Esophagus mucosa (tissue), 1 donor: ENCODE results near the gene CMSS1. TPM values are rescaled to one million over a fixed set of nuclear protein-coding genes. Genes with fewer than 3 reads are reported as not detected.

ENCODE experiments used
- ATAC-seq: fragments of 200-7000 bp; cut with Tn5 transposase; one replicate; pipeline ENCODE4 v1.9.1; 2020
- total RNA-seq: library from RNA; stranded (reverse); gene quantifications from one replicate; pipeline ENCODE4 v1.2.4, GENCODE V29; 2023
- donor health status: DM: yes; HTN: yes; CAD: no.

CMSS1 gene
- total RNA-seq, 1 donor from 2014 or later = 24.5 TPM

DNA sequence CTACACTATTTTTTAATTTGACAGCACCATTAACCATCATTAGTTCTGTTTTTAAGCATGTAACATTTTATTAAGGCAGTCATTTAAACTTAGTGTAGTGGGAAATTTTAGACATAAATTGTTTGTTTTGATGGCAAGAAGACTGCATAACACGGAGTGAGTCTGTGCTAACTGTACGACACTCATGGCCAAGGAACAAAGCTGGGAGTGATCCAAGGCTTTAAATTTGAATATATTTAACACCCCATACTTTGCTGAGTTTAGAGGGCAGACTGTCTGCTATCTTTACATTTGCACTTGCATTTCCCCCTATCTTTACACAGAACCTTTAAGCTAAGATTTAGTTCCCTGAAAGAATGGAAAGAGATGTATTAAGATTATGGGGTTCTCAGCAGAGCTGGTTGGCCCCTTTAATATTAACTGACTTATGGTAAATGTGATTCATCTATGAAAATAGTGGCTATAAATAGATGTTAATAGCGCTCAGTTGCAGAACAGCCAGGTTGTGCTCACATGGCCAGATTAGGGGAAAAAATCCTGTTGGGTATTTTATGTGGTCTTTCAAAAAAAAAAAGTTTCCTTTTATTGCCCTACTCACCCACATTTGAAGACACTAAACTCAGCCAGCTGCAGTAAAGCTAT, 120.7 kb downstream of the CMSS1 start:
- ATAC-seq = no peak

DNA sequence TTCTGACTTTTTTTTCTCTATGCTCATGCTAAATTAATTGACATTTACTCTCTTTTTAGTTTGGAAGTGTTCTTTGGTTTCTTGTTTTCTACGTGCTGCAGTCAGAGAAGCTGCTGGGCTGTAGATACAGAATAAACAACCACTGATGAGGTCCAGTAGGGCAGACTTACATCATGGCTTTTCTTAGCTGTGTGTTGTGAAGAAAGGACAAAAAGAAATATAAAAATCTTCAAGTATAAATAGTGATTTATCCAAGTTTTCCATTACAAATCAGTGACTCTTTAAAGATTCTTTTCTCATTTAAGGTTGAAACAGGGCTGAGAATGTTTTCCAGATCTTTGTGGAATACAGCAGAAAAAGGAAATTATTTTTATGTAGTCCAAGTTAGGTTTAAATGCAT, 122.2 kb downstream of the CMSS1 start:
- no peak for ATAC-seq

DNA sequence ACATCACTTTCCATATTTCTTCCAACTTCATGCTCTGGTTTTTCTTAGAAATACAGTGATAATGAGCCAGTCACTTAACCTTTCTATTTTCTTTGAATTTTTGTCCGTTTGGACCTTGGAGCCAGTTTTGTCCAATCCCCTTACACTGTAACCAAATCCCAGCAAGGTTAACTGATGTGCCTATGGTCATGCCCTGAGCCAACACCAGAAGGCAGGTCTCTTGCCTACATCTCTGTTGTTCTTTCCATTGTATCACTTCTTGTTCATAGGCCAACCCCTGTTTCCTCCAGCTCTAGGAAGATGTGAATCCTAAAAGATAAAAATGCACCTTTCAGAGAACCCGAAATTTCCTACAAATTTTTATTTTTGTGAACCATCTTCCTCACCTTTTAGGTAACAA, 122.7 kb downstream of the CMSS1 start:
- ATAC-seq = no peak

DNA sequence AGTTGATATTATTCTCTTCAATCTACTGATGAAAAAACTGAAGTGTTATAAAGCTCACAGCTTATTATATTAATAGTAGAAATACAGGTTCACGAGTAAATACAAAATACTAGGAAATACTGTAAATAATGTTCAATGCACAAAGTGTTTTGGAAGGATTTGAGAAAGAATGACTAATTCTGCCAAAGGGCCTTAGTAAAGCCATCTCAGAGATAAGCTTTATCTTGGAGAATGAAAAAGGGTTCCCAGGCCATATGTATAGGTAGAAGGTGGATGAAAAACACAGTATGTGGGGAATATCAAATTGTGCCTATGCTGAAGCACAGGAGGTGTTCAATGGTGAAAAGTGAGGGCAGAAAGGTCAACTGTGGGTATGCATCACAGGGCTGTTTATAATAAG, 123.5 kb downstream of the CMSS1 start:
- ATAC-seq = no peak

DNA sequence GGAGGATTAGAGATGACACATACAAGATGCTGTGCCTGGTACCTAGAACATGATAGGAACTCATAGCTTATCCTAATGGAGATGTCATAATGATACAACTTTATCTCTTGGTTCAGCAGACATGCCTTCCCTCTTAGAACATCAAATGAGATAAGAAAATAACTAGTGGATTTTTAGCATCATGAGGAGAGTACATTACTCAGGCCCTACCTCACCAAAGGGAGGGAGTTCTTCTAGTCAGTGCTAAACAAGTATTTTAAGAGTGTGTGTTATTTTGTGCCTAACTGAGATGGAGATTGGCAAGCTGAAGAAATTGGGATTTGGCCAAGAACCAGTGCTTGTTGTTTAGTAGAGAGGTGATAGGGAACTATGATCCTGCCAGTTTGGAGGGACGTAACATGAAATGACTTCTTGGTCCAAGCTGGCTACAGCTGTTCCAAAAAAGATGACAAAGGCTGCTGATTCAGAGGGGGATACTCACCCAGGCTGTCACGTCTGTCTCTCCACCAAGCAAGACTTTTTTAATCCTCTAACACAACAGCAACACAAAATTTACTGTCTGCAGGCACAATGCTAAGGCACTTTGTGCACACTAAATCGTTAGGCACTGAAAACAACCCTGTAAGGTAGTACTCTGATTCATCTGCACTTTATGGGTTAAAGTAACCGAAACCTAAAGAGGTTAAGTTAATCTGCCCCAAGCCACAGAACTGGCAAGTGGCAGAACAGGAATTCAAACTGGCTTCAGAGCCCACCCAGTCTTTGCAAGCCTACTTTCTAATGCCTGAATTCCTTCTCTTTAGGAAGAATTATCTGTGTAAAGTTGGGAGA, 126.5 kb downstream of the CMSS1 start:
- ATAC-seq = peak; percentile 23

DNA sequence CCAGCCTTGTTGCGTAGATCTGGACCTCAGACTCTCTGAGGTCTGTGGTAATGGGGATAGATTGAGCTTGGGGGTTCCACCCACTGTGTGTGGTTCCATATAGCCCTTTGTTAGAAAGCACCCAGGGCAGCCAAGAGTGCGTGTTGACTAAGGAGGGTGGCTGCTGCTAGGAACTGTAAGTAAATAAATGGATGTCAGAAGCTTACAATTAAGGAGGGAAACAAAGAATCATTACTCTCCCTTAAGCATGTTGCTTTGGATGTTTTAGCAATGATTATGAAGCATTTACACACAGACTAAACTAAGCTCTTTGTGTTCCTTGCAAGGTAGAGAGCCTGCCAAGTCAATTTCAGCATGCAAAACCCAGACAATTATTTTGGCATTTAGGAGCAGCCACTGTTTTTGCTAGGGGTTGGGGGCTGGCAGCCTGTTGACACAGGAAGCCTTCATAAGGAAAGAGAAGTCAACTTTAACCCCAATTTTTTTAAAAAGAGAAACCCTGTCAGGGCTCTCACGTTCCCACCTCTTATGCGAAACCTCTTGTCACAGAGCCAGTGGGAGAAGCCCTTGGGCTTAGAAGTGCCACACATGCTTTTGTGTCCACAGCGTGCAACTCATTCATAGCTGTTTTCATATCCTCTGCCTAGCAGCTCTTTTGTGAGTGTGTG, 127.8 kb downstream of the CMSS1 start:
- peak; percentile 73 for ATAC-seq

DNA sequence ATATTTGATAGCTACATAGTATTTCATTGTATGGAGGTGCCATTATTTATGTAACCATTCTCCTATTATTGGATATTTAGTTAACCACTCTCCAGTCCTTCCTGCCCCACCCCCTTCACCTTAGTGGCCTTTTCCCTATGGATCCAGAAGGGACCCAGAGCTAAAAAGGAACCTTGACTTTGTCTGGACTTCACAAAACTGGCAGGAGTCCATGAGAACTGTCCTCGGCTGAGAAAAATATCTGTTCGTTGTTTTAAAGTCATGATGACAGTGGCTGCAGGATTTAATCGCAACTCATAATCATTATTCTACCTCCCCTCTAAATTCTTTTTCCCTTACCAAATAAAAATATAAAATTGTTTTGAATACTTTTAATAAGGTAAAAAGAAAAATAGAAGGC, 129.7 kb downstream of the CMSS1 start:
- ATAC-seq = no peak

DNA sequence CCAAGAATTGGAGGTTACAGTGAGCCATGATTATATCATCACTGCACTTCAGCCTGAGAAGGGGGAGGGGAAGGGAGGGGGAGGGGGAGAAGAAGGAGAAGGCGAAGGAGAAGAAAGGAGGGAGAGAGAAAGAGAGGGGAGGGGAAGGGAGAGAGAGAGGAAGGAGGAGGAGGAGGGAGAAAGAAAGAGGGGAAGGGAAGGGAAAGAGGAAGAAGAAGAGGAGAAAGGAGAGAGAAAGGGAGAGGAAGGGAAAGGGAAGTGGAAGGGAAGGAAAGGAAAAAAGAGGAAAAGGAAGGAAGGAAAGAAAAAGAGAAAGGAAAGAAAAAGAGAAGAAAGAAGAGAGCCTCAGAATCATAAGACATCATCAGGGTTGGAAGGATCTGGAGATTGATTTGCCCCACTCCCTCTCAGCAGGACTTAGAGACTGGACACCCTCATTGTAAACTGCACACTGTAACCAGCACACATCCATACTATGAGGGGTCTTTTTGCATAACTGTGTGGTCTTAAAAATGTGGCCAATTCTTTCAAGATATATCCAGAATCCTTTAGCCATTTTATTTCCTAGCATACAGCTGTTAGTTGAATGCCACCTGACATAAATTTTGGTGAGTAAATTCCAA, 130.9 kb downstream of the CMSS1 start:
- no peak for ATAC-seq

DNA sequence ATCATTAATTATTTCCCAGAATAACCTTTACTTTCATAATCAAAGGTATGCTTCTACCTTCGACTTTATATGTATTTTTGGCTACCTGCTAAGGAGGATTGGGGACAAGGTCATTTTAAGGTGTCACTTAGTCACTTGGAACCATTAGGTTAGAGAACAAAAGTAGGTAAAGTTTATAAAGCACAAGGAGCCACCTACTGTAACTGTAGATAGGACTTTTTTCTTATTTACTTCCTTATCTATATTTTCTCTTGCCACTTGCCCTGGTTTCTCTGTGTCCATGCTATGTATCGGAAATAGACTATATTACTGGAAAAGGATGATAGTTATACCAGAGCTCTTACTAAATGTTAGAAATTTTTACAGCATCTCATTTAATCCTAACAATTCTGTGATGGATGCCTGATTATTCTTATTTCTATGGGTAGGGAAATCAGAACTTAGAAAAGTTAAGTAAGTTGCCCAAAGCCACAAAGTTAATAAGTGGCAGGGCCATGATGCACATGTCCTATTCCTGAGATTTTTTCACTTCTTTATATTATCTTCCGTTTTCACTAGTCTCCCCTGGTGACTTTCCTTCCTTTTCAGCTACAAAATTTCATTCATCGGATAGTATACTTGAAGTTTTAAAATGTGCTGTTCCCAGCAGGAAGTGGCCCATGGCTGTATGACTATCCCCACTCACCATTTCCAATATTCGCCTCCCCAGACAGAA, 132.5 kb downstream of the CMSS1 start:
- ATAC-seq = no peak

DNA sequence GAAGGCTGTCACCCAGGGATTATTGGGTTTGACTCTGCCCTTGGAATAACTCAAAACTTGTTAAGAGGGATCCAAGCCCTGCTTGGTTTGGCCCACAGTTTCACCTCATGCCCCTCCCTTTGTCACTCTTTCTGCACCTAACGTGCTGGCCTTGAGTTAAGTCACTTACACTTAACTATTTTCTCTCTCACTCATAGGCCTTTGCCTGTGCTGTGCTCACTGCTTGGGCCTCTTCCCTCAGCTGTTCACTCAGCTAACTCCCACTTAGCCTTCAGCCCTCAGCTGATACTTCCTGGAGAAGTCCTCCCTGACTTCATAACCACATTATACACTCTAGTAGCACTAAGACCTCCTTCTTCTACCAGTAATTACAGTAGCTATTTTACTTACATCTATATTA, 133.3 kb downstream of the CMSS1 start:
- no peak for ATAC-seq

DNA sequence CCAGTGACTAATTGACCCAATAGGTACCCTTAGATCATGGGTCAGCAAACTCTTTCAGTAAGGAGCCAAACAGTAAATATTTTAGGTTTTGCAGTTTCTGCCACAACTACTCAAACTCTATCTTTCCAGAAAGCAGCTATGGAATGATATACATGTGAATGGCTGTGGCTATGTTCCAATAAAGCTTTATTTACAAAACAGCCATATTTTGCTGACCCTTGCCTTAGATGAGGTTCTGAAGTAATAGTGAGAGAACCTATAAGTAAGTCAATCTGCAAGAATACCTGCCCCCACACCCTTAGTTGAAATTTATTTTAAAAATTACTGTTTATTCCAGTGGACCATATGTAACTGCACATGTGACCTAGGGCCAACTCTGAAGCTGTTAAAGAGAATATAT, 134.0 kb downstream of the CMSS1 start:
- no peak for ATAC-seq

DNA sequence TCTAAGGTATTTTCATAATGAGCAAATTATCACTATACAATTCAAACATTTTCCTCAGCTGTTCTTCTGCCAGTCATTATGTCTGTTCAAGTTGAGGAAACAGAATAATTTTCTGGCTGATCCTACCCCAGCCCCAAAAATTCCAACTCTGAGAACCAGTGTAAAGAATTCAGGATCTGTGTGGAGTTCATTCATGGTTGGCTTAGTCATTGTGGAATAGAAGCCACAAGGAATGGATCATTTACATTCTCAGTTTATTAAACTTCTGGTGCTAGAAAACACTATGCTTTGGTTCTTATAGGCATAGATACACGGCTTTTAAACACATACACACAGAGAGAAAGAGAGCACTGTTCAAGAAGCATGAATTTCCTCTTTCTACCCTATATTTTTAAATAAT, 134.6 kb downstream of the CMSS1 start:
- ATAC-seq = no peak

DNA sequence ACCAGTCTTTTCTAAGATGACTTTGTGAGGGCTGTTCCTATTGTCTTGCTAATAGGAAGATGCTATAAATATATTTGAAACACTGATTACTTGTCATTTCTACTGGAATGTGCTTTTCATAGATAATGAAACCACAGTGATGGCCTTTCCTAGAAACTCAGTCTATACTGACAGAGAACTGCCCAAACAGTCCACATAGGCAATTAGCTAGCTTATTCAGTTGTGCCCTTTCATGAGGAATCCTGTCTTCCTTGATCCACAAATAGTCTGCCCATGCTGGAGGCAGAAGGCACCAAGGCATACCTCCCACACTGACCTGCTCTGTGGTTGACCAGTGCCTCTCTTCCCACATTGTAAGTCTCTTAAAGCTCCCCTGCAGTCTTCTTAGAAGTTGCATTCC, 135.9 kb downstream of the CMSS1 start:
- no peak for ATAC-seq

DNA sequence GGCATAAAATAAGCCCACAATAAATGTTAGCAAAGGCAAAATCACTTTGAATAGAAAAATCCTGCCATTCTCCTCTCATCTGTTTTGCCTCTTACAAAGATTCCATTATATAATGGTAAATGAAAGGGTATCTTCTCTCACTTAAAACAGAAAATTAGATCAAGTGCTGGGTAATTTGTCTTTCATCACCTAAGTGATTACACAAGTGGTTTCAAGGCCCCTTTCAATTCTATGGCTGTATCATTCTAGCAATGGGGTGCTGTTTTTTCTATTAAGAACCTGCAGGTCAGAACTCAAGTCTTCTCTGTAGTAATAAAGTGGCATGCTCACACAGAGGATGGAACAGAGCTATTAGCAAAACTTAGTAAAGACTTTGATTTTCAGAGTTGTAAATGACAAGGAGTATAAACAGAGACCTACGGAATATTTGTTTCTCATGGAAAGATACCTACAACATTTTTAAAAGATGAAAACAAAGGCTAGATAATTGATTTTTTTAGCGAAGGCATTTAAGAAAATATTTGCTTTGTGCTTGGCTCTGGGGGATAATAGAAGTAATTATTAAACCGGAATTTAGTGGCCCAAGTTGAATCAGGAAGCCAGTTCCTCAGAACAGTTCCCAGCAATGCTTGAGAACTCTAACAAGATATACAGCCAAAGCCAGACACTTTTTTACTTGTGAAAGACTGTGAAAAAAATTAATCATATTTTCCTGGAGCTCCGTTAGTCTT, 137.4 kb downstream of the CMSS1 start:
- ATAC-seq = no peak

DNA sequence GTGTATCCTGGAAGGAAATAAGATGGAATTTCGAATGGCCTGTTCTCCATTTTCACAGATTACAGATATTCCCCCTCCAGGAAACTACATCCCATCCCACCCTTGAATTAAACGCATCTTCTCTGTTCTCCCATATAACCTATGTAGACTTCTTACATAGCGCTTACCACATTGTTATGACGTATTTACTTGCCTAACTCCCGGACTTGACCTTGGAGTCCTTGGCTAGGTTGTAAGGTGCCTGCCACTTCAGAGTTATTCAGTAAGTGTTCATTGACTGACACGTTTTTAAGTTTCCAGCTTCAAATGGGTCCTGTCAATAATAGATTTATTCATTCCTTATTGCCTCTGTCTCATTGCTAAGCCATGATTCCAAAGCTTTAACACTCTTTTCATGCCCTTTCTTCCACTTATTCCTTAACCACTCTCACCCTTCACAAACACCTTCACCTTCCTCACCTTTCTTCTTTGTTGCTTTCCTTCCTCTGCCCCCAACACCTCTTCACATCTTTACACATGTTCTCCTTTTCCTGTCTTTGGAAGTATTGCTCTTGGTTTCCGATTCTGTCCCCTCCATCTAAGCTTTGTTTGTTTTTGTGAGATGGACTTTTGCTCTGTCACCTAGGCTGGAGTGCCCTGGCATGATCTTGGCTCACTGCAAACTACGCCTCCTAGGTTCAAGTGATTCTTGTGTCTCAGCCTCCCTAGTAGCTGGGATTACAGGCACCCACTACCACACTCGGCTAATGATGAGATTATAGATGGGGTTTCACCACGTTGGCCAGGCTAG, 138.3 kb downstream of the CMSS1 start:
- no peak for ATAC-seq

DNA sequence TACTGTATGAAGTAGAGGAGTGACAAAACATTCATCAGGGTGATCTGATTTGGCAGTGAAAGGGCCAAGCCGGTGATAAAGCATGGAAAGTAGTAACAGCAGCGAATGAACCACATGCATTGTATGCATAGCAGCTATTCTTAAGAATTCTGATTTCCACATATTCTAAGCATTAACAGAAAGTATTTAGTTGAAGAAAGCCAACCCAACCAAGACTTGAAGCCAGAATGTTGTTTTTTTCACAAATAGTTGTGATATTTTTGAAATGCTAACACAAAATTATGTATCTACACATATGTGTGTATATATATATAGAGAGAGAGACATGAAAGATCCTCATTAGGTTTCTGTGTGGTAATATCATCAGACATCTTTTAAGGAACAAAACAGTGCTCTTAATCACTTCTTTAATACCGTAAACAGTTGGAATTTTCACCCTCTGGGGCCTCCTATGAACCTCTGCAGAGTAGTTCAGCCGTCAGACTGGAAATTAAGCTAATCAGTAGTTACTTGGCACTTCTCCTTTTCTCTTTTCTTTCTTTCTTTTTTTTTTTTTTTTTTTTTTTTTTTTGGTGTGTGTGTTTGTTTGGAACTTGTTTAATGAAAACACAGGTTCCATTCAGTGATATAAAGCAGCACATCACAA, 139.6 kb downstream of the CMSS1 start:
- ATAC-seq = no peak

DNA sequence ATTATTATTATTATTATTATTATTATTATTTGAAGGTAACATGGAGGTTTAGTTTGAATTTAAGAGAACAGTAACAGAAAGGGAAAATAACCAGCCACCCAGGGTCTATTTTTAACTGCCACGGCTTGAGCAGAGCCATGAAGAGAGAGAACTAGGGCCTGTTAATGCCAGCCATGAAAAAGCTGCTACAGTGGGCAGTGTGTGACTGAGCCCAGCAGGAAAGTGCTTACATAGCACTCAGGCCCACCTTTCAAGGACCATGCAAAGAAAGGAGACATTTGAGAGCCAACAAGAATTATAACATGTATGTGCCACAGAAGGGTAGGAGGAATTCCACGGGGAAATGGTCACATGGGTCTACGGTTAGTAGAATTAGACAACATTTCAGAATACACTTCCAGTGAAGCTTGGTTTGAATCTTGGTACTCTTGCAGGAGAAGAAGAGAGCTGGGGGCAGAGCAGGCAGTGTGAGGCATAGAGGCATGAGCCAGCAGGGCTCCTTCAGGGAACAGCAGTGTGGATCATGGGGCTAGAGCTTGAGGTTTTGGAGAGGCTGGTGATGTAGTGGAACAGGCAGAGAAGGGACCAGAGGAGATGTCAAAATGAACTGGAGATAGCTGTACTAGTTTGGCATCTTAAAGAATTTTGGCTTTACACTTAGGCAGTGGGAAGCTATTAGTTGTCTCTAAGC, 140.7 kb downstream of the CMSS1 start:
- ATAC-seq = no peak

DNA sequence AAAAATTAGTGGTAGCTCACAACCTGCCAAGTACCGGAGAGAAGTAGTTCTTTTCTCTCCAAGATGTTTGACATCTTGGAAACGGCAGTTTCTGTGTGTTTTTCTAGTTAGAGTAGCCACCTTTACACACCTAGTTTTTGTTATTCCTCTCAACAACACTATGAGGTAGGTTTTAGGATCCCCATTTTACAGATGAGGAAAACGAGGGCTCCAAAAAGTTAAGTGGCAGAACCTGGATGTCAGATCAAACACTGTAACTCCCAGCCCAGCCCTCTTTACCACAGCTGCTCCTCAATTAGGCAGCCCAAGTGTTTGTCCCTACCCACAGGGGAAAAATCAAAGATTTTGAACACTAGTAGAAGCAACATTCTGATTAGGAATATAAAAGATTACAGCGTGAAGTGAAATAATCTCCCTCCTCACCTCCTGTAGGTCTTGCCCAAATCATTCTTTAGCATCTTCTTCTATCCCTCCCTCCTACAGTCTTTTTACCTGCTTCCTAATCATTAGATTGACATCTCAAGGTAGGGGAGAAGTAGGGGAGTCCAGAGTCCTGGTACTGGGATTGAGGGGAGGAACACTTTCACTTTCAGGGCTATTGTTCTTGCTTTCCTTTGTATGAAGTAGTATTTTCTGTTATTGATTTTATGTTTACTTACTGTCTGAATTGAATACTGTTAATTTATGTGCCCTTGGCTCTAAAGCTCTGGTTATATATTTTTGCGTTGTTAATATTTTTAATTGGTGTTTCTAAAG, 142.6 kb downstream of the CMSS1 start:
- ATAC-seq = no peak

DNA sequence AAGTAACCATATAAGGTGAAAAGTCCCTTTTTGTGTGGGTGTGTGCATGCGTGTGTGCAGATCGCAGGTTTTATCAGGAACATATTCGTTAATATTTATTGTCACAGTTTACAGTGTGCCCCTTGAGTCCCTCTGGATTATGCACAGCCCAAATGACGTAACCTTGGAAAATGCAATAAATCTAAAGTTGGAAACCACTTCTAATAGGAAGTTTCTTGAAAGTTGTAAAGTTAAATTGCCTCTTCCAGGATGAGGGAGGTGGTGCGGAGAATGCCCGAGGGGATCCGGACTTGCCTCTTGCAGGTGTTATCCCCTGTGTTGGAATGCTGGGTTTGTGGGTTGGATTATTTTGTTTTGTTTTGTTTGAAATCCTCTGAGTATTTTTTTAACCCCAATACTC, 143.3 kb downstream of the CMSS1 start:
- ATAC-seq = no peak
